Measurements from ENCODE around the gene CGN.

- TF ChIP-seq TAF1 (IDR thresholded peaks at IDR 0.05; ENCODE audit: borderline replicate concordance, low read depth, low read length) (no peak), POLR2AphosphoS5 (IDR thresholded peaks at IDR 0.05; ENCODE audit: low read depth, low read length) (no peak)
Observed at GRCh38 chr1:151553659-151554058, 42.5 kb downstream of the CGN start.

Measured in GM12892 (cell line).